HG03159 (cell line): ENCODE results near the gene DNMT3B.
"Not testable (repeated sequence)": the region's sequence is repeated elsewhere in the genome, so short reads cannot be mapped to it uniquely, and the experiment has no call there.

ENCODE experiments used
- ATAC-seq: cut with Tn5 transposase; IDR thresholded peaks from one replicate; pipeline ENCODE4 v1.9.1; 2021; ENCODE audit warnings: mild to moderate bottlenecking, moderate library complexity; ENCODE audit not compliant: unreplicated experiment

Gene DNMT3B

GRCh38 chr20:32789896-32790750 is 27.9 kb downstream of the DNMT3B start:
- no peak for ATAC-seq

GRCh38 chr20:32790751-32791057 is 28.5 kb downstream of the DNMT3B start:
- no peak for ATAC-seq

DNA sequence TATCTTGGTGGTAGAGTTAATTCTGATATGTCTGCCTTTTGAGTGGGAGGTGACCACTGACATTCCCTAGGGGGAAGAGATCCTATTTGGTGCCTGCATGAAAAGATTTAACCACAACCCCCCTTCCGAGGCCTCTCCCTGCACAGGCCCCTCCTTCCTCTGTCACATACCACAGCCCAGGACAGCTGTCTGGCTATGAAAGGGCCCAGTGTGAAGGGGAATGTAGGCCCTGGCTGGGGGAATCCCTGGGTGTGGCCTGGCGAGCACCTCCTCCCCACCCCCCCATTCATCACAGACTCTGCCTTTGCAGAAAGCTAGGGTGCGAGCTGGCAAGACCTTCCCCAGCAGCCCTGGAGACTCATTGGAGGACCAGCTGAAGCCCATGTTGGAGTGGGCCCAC is 30.1 kb downstream of the DNMT3B start:
- peak; percentile 61 for ATAC-seq

- no peak for ATAC-seq
Measured at GRCh38 chr20:32792731-32793458, 30.7 kb downstream of the DNMT3B start.

DNA sequence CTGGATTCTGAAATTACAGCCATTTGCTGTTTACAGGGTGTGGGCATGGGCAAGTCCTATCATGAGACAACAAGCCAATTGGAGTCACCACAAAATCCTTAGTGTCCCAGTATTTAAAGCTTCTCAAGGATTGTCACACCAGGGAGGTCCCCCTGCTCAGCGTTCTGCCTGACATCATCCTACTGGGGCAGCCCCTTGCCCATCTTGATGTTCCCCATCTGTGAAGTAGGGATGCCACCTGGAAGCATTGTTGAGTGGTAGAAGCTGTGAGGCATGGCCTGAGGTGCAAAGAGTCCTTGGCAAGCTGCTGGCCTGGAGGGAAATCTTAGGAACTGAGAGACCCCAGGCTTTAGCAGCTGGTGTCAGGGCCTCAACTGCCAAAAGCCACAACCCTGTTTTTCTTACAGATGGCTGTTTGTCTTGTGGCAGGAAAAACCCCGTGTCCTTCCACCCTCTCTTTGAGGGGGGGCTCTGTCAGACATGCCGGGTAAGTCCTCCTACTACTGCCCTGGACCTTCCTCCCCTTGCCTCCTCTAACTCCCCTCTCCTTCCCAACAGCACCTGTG is 34.3 kb downstream of the DNMT3B start:
- no peak for ATAC-seq

GRCh38 chr20:32796981-32797451 is 34.8 kb downstream of the DNMT3B start:
- ATAC-seq: no peak

GRCh38 chr20:32797571-32797970 is 35.4 kb downstream of the DNMT3B start:
- ATAC-seq: not testable (repeated sequence)

GRCh38 chr20:32798046-32798981 is 36.1 kb downstream of the DNMT3B start:
- ATAC-seq: no peak

DNA sequence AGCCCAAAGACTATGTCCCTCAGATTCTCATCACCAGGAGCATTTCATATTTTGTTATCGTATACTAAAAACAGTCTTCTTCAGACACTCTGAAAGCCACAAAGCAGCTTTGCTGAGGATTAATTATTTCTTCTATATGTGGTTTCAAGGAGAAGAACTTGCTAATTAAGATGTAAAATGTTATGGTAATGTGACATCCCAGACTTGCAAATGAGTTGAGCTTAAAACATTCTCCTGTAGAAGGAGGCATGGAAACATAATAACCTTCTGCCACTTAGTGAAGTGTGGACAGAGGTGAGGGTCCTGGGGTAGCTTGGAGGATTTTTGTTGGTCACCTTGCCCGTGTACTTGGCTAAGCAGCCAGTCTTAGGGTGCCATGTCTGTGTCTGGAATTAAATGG is 40.9 kb downstream of the DNMT3B start:
- ATAC-seq: no peak

DNA sequence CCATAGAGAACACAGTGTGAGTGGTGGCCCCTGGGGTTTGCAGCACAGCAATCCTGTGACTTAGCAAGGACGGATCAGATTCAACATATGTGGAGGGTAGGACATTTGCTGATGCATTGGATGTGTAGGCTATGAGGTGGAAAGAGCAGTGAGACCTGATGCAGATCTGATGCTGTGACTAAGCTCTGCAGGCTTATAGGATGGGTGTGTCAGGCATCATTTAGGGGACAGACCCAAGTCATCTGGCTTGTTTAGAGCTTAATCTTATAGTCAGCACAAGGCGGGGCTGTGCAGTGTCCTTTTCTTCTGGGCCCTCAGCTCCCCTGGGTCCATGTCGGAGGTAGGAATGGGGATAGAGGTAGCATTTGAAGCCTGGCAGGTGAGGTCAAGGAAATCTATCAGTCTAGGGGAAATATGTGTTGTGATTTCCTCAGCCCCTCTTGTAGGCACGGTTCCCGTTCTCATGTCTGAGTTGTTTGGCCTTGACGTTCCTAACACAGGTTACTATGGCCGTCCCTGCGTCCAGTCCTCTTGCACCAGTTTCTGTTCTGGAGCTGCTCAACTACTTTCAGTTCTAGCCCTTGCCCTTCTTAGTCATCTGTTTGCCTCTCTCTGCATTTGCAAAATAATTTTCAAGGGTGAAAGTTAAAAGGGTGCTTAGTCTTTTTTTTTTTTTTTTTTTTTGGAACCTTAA is 42.0 kb downstream of the DNMT3B start:
- no peak for ATAC-seq

DNA sequence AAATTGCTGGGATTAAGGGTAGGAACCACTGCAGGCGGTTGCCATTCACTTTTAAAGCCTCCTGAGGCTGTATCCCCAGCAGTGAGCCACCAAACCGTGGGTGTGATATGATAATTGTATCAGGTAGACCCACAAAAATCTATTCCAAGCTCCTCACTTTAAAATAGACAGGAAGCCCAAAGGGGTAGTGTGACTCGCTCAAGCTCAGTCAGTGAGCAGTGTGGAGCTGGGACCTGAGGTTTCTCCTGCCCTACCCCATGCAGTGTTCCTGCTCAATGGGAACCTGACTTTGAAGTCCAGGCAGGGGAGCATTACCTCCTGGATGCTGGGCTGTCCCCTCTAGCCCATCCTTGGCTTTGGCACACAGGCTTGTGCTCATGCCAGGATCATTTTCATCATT is 42.6 kb downstream of the DNMT3B start:
- ATAC-seq: no peak

DNA sequence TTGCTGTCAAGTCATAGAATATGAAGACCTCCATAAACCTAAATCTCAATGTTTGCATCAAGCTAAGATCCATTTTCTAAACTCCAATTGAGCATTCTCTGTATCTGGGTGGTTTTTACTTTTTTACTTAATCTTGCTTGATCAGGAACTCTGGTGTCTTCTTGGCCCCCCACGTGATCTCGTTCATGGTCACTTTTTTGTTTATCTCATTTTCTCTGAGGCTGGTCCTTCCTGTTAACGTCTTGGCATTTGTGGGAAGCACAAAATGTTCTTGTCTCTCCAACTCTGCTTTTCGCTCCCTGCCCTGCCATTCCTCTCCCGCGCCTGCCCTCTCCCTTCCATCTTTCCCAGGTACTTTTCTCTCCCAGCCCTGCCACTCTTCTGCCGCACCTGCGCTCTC is 43.5 kb downstream of the DNMT3B start:
- ATAC-seq: no peak

DNA sequence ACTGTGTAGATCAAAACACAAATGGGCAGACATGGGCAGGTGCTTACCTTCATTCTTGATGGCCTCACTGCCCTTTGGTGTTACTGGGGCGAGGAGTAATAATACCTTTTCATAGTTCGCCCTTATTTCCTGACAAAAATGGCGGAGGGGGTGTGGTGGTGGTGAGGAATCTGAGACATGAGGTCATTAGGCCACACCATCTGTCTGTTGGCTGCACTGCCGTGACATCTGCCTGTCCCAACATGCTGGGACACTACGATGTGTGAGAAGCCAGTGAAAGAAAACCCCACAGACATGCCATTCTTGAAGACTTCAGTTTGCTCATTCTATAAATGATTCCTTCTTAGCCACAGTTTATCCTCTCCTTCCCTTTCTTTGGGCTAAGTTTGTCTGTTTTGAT is 44.2 kb downstream of the DNMT3B start:
- ATAC-seq: no peak

DNA sequence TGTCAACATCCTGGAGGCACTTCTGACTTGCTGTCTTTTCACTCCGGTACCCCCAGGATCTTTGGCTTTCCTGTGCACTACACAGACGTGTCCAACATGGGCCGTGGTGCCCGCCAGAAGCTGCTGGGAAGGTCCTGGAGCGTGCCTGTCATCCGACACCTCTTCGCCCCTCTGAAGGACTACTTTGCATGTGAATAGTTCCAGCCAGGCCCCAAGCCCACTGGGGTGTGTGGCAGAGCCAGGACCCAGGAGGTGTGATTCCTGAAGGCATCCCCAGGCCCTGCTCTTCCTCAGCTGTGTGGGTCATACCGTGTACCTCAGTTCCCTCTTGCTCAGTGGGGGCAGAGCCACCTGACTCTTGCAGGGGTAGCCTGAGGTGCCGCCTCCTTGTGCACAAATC is 45.5 kb downstream of the DNMT3B start:
- ATAC-seq: no peak

- no peak for ATAC-seq
Measured at GRCh38 chr20:32808438-32808837, 46.3 kb downstream of the DNMT3B start.

DNA sequence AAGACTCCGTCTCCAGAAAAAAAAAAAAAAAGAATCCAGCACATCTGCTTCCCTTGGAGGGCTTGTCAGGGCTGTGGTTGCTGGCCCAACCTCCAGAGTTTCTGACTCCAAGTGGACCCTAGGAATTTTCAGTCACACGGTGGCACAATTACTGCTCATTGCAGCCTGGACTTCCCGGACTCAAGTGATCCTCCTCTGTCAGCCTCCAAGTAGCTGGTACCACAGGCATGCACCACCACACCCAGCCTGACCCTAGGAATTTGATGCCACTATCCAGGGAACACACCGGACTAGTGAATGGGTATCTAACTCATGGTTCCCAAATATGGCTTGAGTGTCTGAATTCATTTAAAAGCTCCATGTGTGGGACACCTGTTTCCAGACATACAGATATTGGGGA is 47.7 kb downstream of the DNMT3B start:
- no peak for ATAC-seq

GRCh38 chr20:32810941-32811340 is 48.8 kb downstream of the DNMT3B start:
- ATAC-seq: no peak

DNA sequence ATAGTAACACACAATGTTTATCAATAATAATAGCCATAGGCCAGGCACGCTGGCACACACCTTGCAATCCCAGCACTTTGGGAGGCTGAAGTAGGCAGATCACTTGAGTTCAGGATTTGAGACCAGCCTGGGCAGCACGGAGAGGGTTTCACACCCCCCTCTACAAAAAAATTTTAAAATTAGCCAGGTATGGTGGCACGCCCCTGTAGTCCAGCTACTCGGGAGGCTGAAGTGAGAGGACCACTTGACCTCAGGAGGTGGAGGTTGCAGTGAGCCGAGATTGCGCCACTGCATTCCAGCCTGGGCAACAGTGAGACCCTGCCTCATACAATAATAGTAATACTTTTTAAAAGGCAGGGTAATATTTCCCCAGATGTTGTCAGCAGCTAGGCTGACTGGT is 49.7 kb downstream of the DNMT3B start:
- no peak for ATAC-seq

DNA sequence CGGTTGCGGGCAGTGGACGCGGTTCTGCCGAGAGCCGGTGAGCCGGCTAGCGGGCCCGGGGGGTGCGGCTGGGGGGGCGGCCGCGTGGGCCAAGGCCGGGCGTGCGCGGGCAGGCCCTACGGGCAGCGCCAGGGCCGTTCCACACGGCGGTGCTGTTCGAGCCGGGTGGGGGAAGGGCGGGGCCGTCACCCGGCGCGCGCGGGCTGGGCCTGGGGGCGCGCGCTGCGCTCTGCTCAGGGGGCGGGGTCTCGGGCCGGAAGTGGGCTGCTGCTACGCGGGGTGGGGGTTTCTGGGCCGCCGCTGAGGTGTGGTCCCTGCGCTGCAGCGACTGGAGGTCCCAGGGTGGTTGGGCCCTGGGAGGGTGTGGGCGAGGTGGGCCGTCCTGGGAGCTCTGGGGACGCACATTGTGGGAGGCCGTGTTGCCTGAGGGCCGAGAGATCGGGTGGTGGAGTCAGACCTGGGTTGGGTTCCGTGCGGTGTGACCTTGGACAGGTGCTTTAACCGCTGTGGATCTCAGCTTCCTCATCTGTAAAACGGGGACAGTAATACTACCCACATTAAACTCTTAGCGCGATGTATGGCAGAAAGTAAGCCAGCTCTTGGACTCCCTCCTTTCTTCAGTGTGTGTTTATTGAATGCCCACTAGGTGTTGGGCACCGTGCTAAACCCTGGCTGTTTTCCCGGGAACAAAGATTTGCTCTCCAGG is 58.0 kb downstream of the DNMT3B start:
- ATAC-seq: peak; percentile 69
